SH-SY5Y (cell line): ENCODE measurements around the gene KATNB1.

Source experiments
- GATA2 ChIP-seq: IDR thresholded peaks from 2 replicates; pipeline ENCODE4 v1.6.1; 2011; ENCODE audit warnings: mild to moderate bottlenecking, low read depth, low read length
- GATA3 ChIP-seq: IDR thresholded peaks from 2 replicates; pipeline ENCODE4 v1.6.1; 2011; ENCODE audit warnings: low read depth, mild to moderate bottlenecking, low read length, moderate library complexity

The KATNB1 gene

DNA sequence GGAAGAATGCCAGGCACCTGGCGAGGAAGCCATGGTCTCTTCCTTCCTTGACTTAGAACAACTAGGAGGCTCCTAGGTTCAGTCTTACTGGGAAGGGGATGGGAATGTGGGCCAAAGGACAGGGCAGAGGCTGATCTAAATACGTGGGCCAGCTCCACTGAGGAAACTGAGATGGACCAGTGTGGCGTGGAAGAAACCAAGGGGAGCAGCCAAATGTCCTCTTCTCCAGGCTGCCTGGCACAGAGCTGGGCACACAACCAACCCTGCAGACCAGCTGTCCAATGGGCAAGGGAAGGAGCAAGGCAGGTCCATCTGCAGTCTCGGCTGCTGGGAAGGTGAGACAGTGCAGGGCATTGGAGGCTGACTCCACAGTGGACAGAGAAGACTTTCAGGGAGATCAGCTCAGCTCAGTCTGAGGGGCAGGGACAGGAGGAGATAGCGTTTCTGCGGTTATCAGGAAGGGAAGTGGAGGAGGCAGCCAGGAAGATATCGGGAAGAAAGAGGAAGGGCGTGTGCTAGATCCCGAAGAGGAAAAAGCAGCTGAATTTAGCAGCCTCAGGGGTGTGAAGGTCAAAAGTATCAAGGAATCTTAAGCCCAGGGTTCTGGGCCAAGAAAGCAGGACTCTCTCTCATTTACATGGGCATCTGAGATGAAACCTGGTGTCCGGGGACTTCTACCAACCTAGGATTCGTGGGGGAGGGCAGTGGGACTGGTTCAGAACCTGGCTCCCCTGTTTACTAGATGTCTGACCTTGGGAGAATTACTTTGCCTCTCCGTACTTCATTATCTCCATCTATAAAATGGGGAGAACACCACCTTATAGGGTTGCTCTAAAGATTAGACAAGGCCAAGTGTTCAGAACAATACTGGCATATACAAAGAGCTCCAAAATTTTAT is 64.9 kb downstream of the KATNB1 start:
- TF ChIP-seq GATA3 (no peak), GATA2 (no peak)

DNA sequence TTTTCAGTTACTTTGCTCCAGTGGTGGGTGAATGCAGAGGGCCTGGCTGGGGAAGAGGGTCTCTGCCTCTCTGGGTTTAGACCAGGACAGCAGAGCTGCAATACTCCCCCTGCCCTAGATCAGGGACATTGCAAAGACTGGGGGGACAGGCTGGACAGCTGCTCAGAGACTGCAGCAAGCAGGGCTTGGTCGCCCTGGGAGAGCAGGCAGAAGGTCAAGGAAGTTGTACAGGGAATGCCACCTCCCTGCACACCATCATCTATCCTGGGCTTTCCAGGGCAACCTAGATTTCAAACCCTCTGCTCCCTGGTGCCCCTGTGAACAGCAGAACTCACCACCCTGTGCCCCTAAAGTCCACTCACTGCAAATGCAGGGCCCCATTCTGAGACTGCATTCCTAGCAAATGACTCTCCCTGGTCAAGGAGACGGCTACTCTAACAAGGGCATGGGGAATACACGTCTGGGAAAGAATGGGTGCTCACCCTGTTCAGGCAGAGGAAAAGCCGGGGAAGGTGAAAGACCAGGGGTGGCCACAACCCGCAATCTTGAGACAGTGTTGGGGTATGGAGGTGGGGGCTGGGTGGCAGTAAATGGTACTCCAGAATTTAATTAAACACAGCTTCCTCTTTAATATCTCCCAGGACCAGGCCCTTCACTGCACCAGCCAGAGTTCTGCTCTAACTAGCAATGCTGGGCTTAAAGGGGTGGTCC is 65.7 kb downstream of the KATNB1 start:
- TF ChIP-seq GATA3 (no peak), GATA2 (no peak)

DNA sequence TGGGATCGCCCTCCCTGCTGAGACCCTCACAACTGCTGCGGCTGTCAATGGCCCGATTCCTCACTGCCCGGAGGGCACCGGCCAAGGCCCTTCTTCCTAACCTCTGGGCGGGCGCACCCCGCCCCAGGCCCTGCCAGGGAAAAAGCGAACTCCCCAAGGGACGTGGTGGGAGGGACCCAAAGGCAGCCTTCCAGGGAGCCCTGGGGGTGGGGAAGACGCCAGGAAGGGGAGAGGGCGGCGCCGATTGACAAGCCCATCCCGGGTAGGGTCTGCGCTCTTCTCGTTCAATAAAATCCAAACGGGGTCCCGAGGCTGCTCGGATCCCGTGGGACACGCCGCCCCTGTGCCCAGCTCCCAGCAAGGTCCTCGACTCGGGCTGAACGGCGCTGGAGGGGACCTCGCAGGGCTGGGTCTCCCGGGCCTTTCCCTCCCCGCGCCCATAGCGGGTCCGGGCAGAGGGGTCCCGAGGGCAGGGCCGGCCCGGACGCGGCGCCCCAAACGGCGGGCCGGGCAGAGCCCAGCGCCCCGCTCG is 66.3 kb downstream of the KATNB1 start:
- TF ChIP-seq GATA3 = no peak
- TF ChIP-seq GATA2 = no peak

DNA sequence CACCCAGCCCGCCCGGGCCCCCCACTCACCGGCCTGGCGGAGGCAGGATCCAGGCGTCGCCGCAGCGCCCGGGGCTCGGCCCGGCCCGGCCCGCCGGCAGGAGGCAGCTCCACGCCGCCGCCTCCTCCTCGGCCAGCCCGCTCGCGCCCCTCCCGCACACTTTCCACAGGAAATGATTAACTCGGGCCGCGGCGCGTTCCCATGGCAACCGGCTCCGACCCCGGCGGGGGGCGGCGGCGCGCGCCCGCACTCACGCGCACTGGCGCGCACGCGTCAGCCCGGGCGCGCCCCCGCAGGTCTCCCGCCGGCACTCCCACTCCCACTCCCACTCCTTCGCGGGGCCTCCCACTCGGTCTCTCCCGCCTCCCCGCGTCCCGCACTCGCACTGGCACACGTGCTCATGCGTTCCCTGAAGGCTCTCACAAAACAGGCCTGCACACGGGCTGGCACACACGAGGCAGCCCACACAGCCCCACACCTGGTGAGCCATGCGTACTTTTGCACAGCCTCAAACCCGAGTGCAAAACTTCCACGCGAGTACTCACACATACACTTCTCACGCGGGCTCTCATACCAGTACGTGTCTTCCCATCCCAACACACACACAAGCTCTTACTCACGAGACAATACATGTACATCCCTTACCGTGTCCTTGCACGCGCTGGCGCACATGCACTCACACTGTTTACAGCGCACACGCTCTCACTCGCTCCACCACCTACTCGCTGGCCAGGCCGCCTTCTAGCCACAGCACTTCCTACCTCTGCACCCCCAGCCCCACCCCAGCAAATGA is 67.0 kb downstream of the KATNB1 start, which contains the start of gene KIFC3:
KIFC3 (minus strand) TSS at position 151 of the 793 bp plus-strand sequence. CDS start 4,248 bp downstream, outside the sequence.
- TF ChIP-seq GATA2 (0 out of 2 replicates have a peak, but pooled peaks have one; percentile 12), GATA3 (no peak)

DNA sequence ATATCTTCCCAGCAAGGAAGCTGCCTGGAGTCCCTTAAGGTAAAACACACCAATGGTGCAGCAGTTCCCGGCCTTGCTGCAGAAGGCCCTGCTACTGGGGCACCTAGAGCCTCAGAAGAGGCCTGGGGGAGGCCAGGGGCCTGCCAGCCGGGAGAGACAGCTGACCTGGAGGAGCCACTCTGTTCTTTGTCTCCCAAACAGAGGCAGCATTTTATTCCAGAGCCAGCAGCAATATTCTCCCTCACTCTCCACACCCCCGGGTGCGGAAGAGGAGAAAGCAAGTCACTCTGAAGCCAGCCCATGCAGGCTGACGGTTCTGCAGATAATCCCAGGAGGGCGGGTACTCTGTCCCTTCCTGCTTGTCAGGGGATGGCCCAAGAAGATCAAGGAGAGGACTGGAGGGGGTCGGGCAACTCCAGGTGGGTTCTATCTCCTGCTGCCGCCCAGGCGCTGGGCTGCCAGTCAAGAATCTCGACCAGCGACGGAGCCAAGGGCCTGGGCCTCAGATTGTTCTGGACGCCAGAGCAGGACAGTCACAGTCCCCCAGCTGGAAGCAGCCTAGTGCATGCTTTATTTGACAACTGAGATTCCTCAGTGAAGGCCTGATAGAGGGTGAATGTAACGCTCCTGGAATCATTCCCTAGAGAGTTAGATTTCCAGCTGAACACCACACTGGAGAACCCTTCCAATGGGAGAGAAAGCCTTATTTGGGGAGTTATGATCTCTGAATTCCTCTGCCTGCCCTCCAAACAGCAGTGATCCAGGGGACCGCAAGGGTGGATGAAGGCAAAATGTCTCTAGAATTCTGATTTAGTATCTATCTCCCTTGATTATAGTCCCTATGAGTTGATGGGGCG is 67.8 kb downstream of the KATNB1 start:
- TF ChIP-seq GATA2 (no peak), GATA3 (no peak)

DNA sequence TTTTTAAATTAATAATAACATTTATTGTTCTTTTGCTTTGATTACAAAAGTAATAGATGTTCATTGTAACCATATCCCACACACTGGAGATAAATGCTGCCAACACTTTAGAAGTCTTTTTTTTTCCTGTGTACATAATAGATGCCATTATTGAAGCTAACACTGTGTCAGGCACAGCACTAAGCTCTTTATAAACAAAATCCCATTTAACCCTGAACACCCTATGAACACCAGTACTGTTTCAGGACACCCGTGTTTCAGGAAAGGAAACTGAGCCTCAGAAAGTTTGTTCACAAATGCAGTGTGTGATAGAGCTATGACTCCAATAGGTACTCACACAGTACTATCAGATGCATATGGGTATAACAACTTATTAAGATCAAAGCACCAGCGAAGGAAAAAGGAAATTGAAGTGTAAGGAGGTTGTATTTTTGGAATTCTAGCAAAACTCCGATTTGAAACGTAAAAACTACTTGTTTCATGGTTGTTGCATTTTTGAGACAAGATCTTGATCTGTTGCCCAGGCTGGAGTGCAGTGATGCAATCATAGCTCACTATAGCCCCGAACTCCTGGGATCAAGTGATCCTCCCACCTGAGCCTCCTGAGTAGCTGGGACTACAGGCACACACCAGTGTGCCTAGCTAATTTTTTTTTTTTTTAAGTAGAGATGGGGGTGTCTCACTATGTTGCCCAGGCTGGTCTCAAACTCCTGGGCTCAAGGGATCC is 68.7 kb downstream of the KATNB1 start:
- TF ChIP-seq GATA3 = no peak
- no peak for TF ChIP-seq GATA2

DNA sequence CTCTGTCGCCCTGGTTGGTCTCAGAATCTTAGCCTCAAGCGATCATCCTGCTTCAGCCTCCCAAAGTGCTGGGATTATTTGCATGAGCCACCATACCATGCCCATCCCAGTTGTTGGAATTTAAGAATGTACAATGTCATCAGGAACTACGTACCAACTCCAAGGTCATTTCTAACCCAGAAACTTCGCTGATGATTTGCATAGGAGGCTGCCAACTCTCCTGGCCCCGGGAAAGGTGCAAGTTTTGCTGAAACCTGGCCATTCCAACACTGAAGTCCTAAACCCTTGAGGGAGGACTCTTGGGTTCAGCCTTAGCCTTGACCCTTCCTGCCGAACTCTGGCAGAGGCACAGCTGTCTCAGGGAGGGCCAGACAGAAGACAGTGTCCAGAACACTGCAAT is 69.6 kb downstream of the KATNB1 start:
- TF ChIP-seq GATA3 (no peak), GATA2 (no peak)
